Measurements from ENCODE around the gene UMAD1. TPM values are rescaled to one million over a fixed set of nuclear protein-coding genes. Genes with fewer than 3 reads are reported as not detected.
A peak's percentile ranks its signal among the peaks of the same experiment; 100 is the strongest.

The UMAD1 gene

GRCh38 chr7:7922684-7923385, 282.3 kb downstream of the UMAD1 start:
- no CpG with 5 or more reads among the region's 7 CpGs for WGBS (ENCODE audit: extremely low coverage, insufficient coverage, low lambda C conversion rate)
- no peak for DNase-seq
- Histone ChIP-seq H3K27me3 (ENCODE audit: insufficient read depth, low read length, poor library complexity) (peaks cover 2% of the 10 kb centered on the region), H3K4me2 (ENCODE audit: low read length) (no peak overlapping the region), H3K9ac (ENCODE audit: low read length) (no peak overlapping the region), H4K5ac (ENCODE audit: low read length) (no peak overlapping the region), H3K4me1 (ENCODE audit: control insufficient read depth, low read depth, low read length) (peaks cover 3% of the 10 kb centered on the region), H2BK120ac (ENCODE audit: low read depth, low read length) (no peak overlapping the region), H3K79me2 (ENCODE audit: control insufficient read depth, insufficient read depth, low read length) (no peaks in the 10 kb centered on the region), H2BK5ac (ENCODE audit: low read length) (no peak overlapping the region), H3K23ac (ENCODE audit: low read length) (no peak overlapping the region), H3K36me3 (ENCODE audit: control insufficient read depth, insufficient read depth, low read length) (no peaks in the 10 kb centered on the region), H2BK15ac (replicated peaks; ENCODE audit: low read depth) (no peak overlapping the region), H4K8ac (ENCODE audit: low read depth, low read length) (no peak overlapping the region), H3K27ac (ENCODE audit: low read depth, low read length) (no peak overlapping the region), H3K4ac (ENCODE audit: low read depth, low read length) (no peak overlapping the region), H3K18ac (ENCODE audit: low read length) (no peak overlapping the region), H3K79me1 (ENCODE audit: low read length) (no peaks in the 10 kb centered on the region), H3K56ac (ENCODE audit: low read length) (no peak overlapping the region), H3K4me3 (ENCODE audit: low read length) (no peak overlapping the region), H2AK5ac (ENCODE audit: low read length) (no peak overlapping the region)

- Histone ChIP-seq H3K36me3 (ENCODE audit: control insufficient read depth, insufficient read depth, low read length) (no peaks in the 10 kb centered on the region), H3K27me3 (ENCODE audit: insufficient read depth, low read length, poor library complexity) (peaks cover 2% of the 10 kb centered on the region), H2BK5ac (ENCODE audit: low read length) (no peak overlapping the region), H3K9ac (ENCODE audit: low read length) (no peak overlapping the region), H3K27ac (ENCODE audit: low read depth, low read length) (no peak overlapping the region), H4K8ac (ENCODE audit: low read depth, low read length) (no peak overlapping the region), H3K18ac (ENCODE audit: low read length) (no peak overlapping the region), H3K4me2 (ENCODE audit: low read length) (no peak overlapping the region), H2AK5ac (ENCODE audit: low read length) (no peak overlapping the region), H3K4ac (ENCODE audit: low read depth, low read length) (no peak overlapping the region), H3K56ac (ENCODE audit: low read length) (no peak overlapping the region), H3K79me1 (ENCODE audit: low read length) (no peaks in the 10 kb centered on the region), H4K5ac (ENCODE audit: low read length) (no peak overlapping the region), H2BK15ac (replicated peaks; ENCODE audit: low read depth) (no peak overlapping the region), H3K4me1 (ENCODE audit: control insufficient read depth, low read depth, low read length) (peaks cover 3% of the 10 kb centered on the region), H2BK120ac (ENCODE audit: low read depth, low read length) (no peak overlapping the region), H3K4me3 (ENCODE audit: low read length) (no peak overlapping the region), H3K79me2 (ENCODE audit: control insufficient read depth, insufficient read depth, low read length) (no peaks in the 10 kb centered on the region), H3K23ac (ENCODE audit: low read length) (no peak overlapping the region)
- DNase-seq, result no peak
- WGBS (ENCODE audit: extremely low coverage, insufficient coverage, low lambda C conversion rate), result no CpG with 5 or more reads among the region's 1 CpG
Measured at GRCh38 chr7:7923818-7924217, 283.3 kb downstream of the UMAD1 start.

- Histone ChIP-seq H3K23ac (ENCODE audit: low read length) (no peak overlapping the region), H4K8ac (ENCODE audit: low read depth, low read length) (no peak overlapping the region), H2BK120ac (ENCODE audit: low read depth, low read length) (no peak overlapping the region), H2BK15ac (replicated peaks; ENCODE audit: low read depth) (no peak overlapping the region), H3K56ac (ENCODE audit: low read length) (no peak overlapping the region), H4K5ac (ENCODE audit: low read length) (no peak overlapping the region), H3K4me2 (ENCODE audit: low read length) (no peak overlapping the region), H3K4me3 (ENCODE audit: low read length) (no peak overlapping the region), H3K4me1 (ENCODE audit: control insufficient read depth, low read depth, low read length) (peaks cover 3% of the 10 kb centered on the region), H3K9ac (ENCODE audit: low read length) (no peak overlapping the region), H3K18ac (ENCODE audit: low read length) (no peak overlapping the region), H2AK5ac (ENCODE audit: low read length) (no peak overlapping the region), H3K27me3 (ENCODE audit: insufficient read depth, low read length, poor library complexity) (peaks cover 2% of the 10 kb centered on the region), H3K36me3 (ENCODE audit: control insufficient read depth, insufficient read depth, low read length) (no peaks in the 10 kb centered on the region), H3K79me2 (ENCODE audit: control insufficient read depth, insufficient read depth, low read length) (no peaks in the 10 kb centered on the region), H3K79me1 (ENCODE audit: low read length) (no peaks in the 10 kb centered on the region), H3K27ac (ENCODE audit: low read depth, low read length) (no peak overlapping the region), H3K4ac (ENCODE audit: low read depth, low read length) (no peak overlapping the region), H2BK5ac (ENCODE audit: low read length) (no peak overlapping the region)
- DNase-seq, result peak; percentile 21
Measured at GRCh38 chr7:7924303-7924702, 283.8 kb downstream of the UMAD1 start.

Small RNA genes lying within 50 kb of the gene (small RNA-seq; reads per million reads assigned to genes)
- not detected for gene RNU6-534P (ENCODE audit: insufficient read depth)
